ENCODE measurements around the gene EIF4E.
"Not testable (repeated sequence)": the region's sequence is repeated elsewhere in the genome, so short reads cannot be mapped to it uniquely, and the experiment has no call there.

The EIF4E gene

GRCh38 chr4:98939438-98939837, 10.5 kb upstream of the EIF4E start:
- no peaks in the 10 kb centered on the region for H3K9me3 ChIP-seq
- no peak for TF ChIP-seq CTCF (IDR thresholded peaks at IDR 0.05; ENCODE audit: low read depth, low read length)

GRCh38 chr4:98937986-98938720, 9.2 kb upstream of the EIF4E start:
- H3K4me3 ChIP-seq (ENCODE audit: low read depth, low read length): no peak overlapping the region
- DNase-seq: no peak
- no peak for TF ChIP-seq CTCF (IDR thresholded peaks at IDR 0.05; ENCODE audit: low read depth, low read length)
- H3K9me3 ChIP-seq: no peaks in the 10 kb centered on the region
- no peaks in the 10 kb centered on the region for H3K27me3 ChIP-seq
- H3K4me1 ChIP-seq: no peaks in the 10 kb centered on the region
- no peaks in the 10 kb centered on the region for H3K36me3 ChIP-seq

More at GRCh38 chr4:98939438-98939837, 10.5 kb upstream of the EIF4E start:
- H3K4me3 ChIP-seq (ENCODE audit: low read depth, low read length): no peak overlapping the region
- no peaks in the 10 kb centered on the region for H3K4me1 ChIP-seq
- no peaks in the 10 kb centered on the region for H3K36me3 ChIP-seq
- H3K27me3 ChIP-seq: no peaks in the 10 kb centered on the region
- DNase-seq: no peak

GRCh38 chr4:98935633-98936032, 6.7 kb upstream of the EIF4E start:
- no peaks in the 10 kb centered on the region for H3K4me1 ChIP-seq
- H3K4me3 ChIP-seq (ENCODE audit: low read depth, low read length): no peak overlapping the region
- no peak for DNase-seq
- H3K9me3 ChIP-seq: no peaks in the 10 kb centered on the region
- H3K36me3 ChIP-seq: no peaks in the 10 kb centered on the region
- H3K27me3 ChIP-seq: no peaks in the 10 kb centered on the region
- TF ChIP-seq CTCF (IDR thresholded peaks at IDR 0.05; ENCODE audit: low read depth, low read length): no peak

- H3K27me3 ChIP-seq; H3K4me1 ChIP-seq; H3K4me3 ChIP-seq (ENCODE audit: low read depth, low read length); H3K36me3 ChIP-seq; DNase-seq; H3K9me3 ChIP-seq: not testable (repeated sequence)
Measured at GRCh38 chr4:98934851-98935250, 5.9 kb upstream of the EIF4E start.

- TF ChIP-seq CTCF (IDR thresholded peaks at IDR 0.05; ENCODE audit: low read depth, low read length): no peak
- Histone ChIP-seq H3K4me1 (no peaks in the 10 kb centered on the region), H3K4me3 (ENCODE audit: low read depth, low read length) (no peak overlapping the region), H3K9me3 (no peaks in the 10 kb centered on the region), H3K27me3 (no peaks in the 10 kb centered on the region), H3K36me3 (peaks cover 6% of the 10 kb centered on the region)
- no peak for DNase-seq
Measured at GRCh38 chr4:98932539-98932938, 3.6 kb upstream of the EIF4E start.

GRCh38 chr4:98930311-98930865, 1.5 kb upstream of the EIF4E start:
- TF ChIP-seq CTCF (IDR thresholded peaks at IDR 0.05; ENCODE audit: low read depth, low read length): no peak
- no peaks in the 10 kb centered on the region for H3K9me3 ChIP-seq
- no peak for DNase-seq
- H3K36me3 ChIP-seq: peaks cover 15% of the 10 kb centered on the region
- no peaks in the 10 kb centered on the region for H3K27me3 ChIP-seq
- peak overlapping the region; percentile 93 for H3K4me3 ChIP-seq (ENCODE audit: low read depth, low read length)
- H3K4me1 ChIP-seq: no peaks in the 10 kb centered on the region
